ENCODE results near the gene NOX5. TPM values are rescaled to one million over a fixed set of nuclear protein-coding genes. Genes with fewer than 3 reads are reported as not detected.

NOX5 gene
- total and polyA plus RNA-seq, 2 of the 13 experiments (the other 11 are each of a cell fraction or from before 2014, with no cell fraction given), result not detected

DNA sequence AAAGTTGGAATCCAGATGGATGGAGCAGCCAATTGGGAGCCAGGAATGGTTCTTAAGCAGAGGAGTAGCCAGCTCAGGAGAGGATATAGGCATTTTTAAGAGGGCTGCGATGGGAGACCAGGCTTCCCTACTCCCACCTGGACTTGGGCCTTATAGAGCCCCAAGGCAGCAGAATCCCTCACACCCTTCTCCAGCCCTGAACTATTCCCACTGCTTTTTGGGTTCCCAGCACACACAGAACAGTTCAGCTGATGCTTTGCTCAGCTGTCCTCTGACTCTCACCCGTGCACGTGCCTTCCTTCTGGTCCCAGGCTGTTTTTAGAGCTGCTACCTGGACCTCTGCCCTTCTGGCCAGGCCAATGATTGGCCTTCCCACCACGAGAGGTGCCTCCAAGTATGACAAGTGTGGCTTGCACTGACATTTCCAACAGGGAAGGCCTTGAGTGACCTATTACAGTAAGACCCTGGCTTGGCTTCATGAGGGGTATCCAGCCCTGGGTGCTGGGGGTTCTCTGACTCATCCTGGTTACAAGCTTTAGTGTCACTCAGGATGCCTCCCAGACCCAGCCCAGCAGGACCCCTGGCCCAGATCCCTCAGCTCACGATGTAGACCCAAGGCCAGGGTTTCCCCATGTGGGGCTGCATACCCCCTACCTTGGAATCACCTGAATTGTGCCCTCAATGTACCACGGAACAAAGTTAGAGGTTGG, 25.2 kb downstream of the NOX5 start:
- H3K9ac ChIP-seq (ENCODE audit: insufficient read depth, low read depth, low read length), result no peak overlapping the region
- 0% methylated on average over 4 of the region's 6 CpGs for WGBS (ENCODE audit: low lambda C conversion rate)
- FAIRE-seq (no peak), DNase-seq (ENCODE audit: low spot score) (no peak), ATAC-seq (no peak)
- TF ChIP-seq MYC (CRISPR knock-in tag; IDR thresholded peaks at IDR 0.05; ENCODE audit: borderline replicate concordance), result no peak
- TF ChIP-seq ZNF546 (CRISPR knock-in tag; conservative IDR thresholded peaks at IDR 0.05), result no peak
- TF ChIP-seq ZNF30 (CRISPR knock-in tag; IDR thresholded peaks at IDR 0.05), result no peak
- TF ChIP-seq ZSCAN22 (CRISPR knock-in tag; IDR thresholded peaks at IDR 0.05), result no peak
- TF ChIP-seq ZNF879 (CRISPR knock-in tag; IDR thresholded peaks at IDR 0.05), result no peak
- TF ChIP-seq, protein P1, sequence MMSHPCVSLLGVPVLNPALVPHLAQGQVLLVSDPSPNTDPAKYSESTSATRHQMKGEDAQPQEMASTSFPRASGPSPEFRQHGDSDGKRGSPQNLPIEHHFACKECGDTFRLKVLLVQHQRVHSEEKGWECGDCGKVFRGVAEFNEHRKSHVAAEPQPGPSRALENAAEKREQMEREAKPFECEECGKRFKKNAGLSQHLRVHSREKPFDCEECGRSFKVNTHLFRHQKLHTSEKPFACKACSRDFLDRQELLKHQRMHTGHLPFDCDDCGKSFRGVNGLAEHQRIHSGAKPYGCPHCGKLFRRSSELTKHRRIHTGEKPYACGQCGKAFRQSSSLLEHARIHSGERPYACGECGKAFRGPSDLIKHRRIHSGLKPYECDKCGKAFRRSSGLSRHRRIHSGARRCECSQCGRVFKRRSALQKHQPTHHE (CRISPR knock-in tag; IDR thresholded peaks at IDR 0.05; ENCODE audit: borderline replicate concordance), result no peak
- TF ChIP-seq, protein P2, sequence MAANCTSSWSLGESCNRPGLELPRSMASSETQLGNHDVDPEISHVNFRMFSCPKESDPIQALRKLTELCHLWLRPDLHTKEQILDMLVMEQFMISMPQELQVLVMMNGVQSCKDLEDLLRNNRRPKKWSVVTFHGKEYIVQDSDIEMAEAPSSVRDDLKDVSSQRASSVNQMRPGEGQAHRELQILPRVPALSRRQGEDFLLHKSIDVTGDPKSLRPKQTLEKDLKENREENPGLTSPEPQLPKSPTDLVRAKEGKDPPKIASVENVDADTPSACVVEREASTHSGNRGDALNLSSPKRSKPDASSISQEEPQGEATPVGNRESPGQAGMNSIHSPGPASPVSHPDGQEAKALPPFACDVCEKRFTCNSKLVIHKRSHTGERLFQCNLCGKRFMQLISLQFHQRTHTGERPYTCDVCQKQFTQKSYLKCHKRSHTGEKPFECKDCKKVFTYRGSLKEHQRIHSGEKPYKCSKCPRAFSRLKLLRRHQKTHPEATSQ (CRISPR knock-in tag; IDR thresholded peaks at IDR 0.05; ENCODE audit: borderline replicate concordance), result no peak
- no peak for TF ChIP-seq EED (CRISPR knock-in tag; IDR thresholded peaks at IDR 0.05)
- no peak for TF ChIP-seq TOE1 (CRISPR knock-in tag; IDR thresholded peaks at IDR 0.05)
- no peak for TF ChIP-seq MAFG (CRISPR knock-in tag; IDR thresholded peaks at IDR 0.05)
- no peak for TF ChIP-seq U2AF1 (optimal IDR thresholded peaks at IDR 0.05; ENCODE audit: low read depth, low read length)
- TF ChIP-seq, protein P3, sequence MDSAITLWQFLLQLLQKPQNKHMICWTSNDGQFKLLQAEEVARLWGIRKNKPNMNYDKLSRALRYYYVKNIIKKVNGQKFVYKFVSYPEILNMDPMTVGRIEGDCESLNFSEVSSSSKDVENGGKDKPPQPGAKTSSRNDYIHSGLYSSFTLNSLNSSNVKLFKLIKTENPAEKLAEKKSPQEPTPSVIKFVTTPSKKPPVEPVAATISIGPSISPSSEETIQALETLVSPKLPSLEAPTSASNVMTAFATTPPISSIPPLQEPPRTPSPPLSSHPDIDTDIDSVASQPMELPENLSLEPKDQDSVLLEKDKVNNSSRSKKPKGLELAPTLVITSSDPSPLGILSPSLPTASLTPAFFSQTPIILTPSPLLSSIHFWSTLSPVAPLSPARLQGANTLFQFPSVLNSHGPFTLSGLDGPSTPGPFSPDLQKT (CRISPR knock-in tag; IDR thresholded peaks at IDR 0.05; ENCODE audit: borderline replicate concordance), result no peak
- TF ChIP-seq, protein P4, sequence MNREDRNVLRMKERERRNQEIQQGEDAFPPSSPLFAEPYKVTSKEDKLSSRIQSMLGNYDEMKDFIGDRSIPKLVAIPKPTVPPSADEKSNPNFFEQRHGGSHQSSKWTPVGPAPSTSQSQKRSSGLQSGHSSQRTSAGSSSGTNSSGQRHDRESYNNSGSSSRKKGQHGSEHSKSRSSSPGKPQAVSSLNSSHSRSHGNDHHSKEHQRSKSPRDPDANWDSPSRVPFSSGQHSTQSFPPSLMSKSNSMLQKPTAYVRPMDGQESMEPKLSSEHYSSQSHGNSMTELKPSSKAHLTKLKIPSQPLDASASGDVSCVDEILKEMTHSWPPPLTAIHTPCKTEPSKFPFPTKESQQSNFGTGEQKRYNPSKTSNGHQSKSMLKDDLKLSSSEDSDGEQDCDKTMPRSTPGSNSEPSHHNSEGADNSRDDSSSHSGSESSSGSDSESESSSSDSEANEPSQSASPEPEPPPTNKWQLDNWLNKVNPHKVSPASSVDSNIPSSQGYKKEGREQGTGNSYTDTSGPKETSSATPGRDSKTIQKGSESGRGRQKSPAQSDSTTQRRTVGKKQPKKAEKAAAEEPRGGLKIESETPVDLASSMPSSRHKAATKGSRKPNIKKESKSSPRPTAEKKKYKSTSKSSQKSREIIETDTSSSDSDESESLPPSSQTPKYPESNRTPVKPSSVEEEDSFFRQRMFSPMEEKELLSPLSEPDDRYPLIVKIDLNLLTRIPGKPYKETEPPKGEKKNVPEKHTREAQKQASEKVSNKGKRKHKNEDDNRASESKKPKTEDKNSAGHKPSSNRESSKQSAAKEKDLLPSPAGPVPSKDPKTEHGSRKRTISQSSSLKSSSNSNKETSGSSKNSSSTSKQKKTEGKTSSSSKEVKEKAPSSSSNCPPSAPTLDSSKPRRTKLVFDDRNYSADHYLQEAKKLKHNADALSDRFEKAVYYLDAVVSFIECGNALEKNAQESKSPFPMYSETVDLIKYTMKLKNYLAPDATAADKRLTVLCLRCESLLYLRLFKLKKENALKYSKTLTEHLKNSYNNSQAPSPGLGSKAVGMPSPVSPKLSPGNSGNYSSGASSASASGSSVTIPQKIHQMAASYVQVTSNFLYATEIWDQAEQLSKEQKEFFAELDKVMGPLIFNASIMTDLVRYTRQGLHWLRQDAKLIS (CRISPR knock-in tag; IDR thresholded peaks at IDR 0.05), result no peak
- no peak for TF ChIP-seq SIN3A (IDR thresholded peaks at IDR 0.05; ENCODE audit: borderline replicate concordance, low read depth, low read length)
- TF ChIP-seq, protein P5, sequence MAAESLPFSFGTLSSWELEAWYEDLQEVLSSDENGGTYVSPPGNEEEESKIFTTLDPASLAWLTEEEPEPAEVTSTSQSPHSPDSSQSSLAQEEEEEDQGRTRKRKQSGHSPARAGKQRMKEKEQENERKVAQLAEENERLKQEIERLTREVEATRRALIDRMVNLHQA (CRISPR knock-in tag; IDR thresholded peaks at IDR 0.05), result no peak
- peaks cover 0 to 4% of the 10 kb centered on the region in 2 experiments; a peak in 1 of 5 replicates for H3K27me3 ChIP-seq (ENCODE audit: control insufficient read depth in 1 of 2, insufficient read depth in 2 of 2, low read length in 2 of 2)
- in situ Hi-C loops (cut with HindIII; ENCODE audit: extremely low pct_ligation_motif_present, low pct_unique_long_range_greater_than_20kb), result no loop called here
- H2AFZ ChIP-seq (ENCODE audit: low read length), result no peak overlapping the region
- no peaks in the 10 kb centered on the region for H4K20me1 ChIP-seq (ENCODE audit: insufficient read depth, low read length)
- ChIA-PET POLR2A (no interaction called here), CTCF (ENCODE audit: low intra/inter-chr PET ratio, low total read pairs) (no interaction called here)
- no peaks in the 10 kb centered on the region for H3K79me2 ChIP-seq (ENCODE audit: insufficient read depth, low read length)
- intact Hi-C loops (cut with micrococcal nuclease; ENCODE audit: unreplicated experiment), result no loop called here
- no peaks in the 10 kb centered on the region for H3K36me3 ChIP-seq (replicated peaks in 1 of 2; ENCODE audit: control insufficient read depth in 1 of 2, insufficient read depth in 2 of 2, low read length in 2 of 2)
- BruUV-seq (replicated peaks), result no TSS peak
- no peaks in the 10 kb centered on the region for H3K4me1 ChIP-seq (ENCODE audit: insufficient read depth, low read length)
- no peaks in the 10 kb centered on the region for H3K9me3 ChIP-seq (ENCODE audit: low read length)
- no peak overlapping the region for H3K4me3 ChIP-seq (replicated peaks in 1 of 3; ENCODE audit: insufficient read depth in 1 of 3, low read depth in 2 of 3, low read length in 3 of 3)
- no peak overlapping the region for H3K4me2 ChIP-seq (ENCODE audit: low read depth, low read length)
- H3K27ac ChIP-seq (ENCODE audit: extremely low read length, insufficient read depth, low read length), result no peak overlapping the region
